CD14-positive monocyte (primary cell): ENCODE results near the gene ANKRD13D. TPM values are rescaled to one million over a fixed set of nuclear protein-coding genes. Genes with fewer than 3 reads are reported as not detected.

Source experiments
- DNase-seq, 3 donors: peaks; one replicate each; pipeline ENCODE4 v3.0.0-alpha.2; 2011 to 2022
- H2AFZ ChIP-seq: 2 replicates; pipeline ENCODE4 v1.6.0; 2012; ENCODE audit warnings: mild to moderate bottlenecking, low read depth, low read length, inconsistent platforms; ENCODE audit not compliant: insufficient read depth, poor library complexity, severe bottlenecking
- H3K27ac ChIP-seq, 2 donors: 1 replicate in 1 of 2; 2 replicates in 1 of 2; pipeline ENCODE4 v1.5.1; 2012 to 2013; ENCODE audit warnings: low read length in 2 of 2, control low read depth in 1 of 2, inconsistent platforms in 1 of 2, low read depth in 1 of 2, mild to moderate bottlenecking in 1 of 2
- H3K27me3 ChIP-seq, 2 donors: one replicate each; pipeline versions ENCODE4 v1.6.0 to v1.6.1; 2011 to 2013; ENCODE audit warnings: low read length in 2 of 2; ENCODE audit not compliant: control insufficient read depth in 2 of 2, insufficient read depth in 2 of 2
- H3K36me3 ChIP-seq, 2 donors: replicated peaks in 1 of 2; 1 replicate in 1 of 2; 2 replicates in 1 of 2; pipeline versions ENCODE4 v1.5.1 to v1.6.1; 2012 to 2013; ENCODE audit warnings: low read length in 2 of 2, control low read depth in 1 of 2, inconsistent platforms in 1 of 2, mild to moderate bottlenecking in 1 of 2; ENCODE audit not compliant: insufficient read depth in 2 of 2, control insufficient read depth in 1 of 2
- H3K4me1 ChIP-seq, 2 donors: 1 replicate in 1 of 2; 2 replicates in 1 of 2; pipeline versions ENCODE4 v1.5.1 to v1.6.1; 2012 to 2013; ENCODE audit warnings: low read length in 2 of 2, control low read depth in 1 of 2, inconsistent platforms in 1 of 2, mild to moderate bottlenecking in 1 of 2, moderate library complexity in 1 of 2; ENCODE audit not compliant: insufficient read depth in 2 of 2, control insufficient read depth in 1 of 2
- H3K4me2 ChIP-seq: replicated peaks from 2 replicates; pipeline ENCODE3; 2012; ENCODE audit warnings: low read length, moderate library complexity, mild to moderate bottlenecking; ENCODE audit not compliant: poor library complexity, severe bottlenecking; ENCODE audit errors: extremely low read depth
- H3K4me3 ChIP-seq, 3 experiments: fragments of 200-600 bp in 1 of 3; sonication (generic) in 1 of 3; replicated peaks in 1 of 3; 1 replicate in 2 of 3; 2 replicates in 1 of 3; pipeline ENCODE4 v1.5.1; 2011 to 2013; ENCODE audit warnings: low read length in 3 of 3, mild to moderate bottlenecking in 3 of 3, control low read depth in 2 of 3, low read depth in 2 of 3, inconsistent platforms in 1 of 3, moderate library complexity in 1 of 3
- H3K79me2 ChIP-seq: 2 replicates; pipeline ENCODE4 v1.6.0; 2012; ENCODE audit warnings: mild to moderate bottlenecking, control low read depth, inconsistent platforms, low read length, moderate library complexity; ENCODE audit not compliant: insufficient read depth
- H3K9ac ChIP-seq: 2 replicates; pipeline ENCODE4 v1.6.0; 2017; ENCODE audit warnings: low read length, mild to moderate bottlenecking; ENCODE audit not compliant: insufficient read depth, poor library complexity, severe bottlenecking
- H3K9me3 ChIP-seq, 2 donors: replicated peaks in 1 of 2; 1 replicate in 1 of 2; 2 replicates in 1 of 2; pipeline versions ENCODE4 v1.5.1 to v1.6.1; 2012 to 2013; ENCODE audit warnings: low read length in 2 of 2, control low read depth in 1 of 2; ENCODE audit not compliant: control insufficient read depth in 1 of 2, insufficient read depth in 1 of 2
- H4K20me1 ChIP-seq: 2 replicates; pipeline ENCODE4 v1.6.0; 2012; ENCODE audit warnings: mild to moderate bottlenecking, low read length, control low read depth, moderate library complexity; ENCODE audit not compliant: insufficient read depth
- H3K27ac Mint-ChIP-seq, 7 donors: one replicate each; pipeline ENCODE4 v1.8.0; 2020; ENCODE audit warnings: mild to moderate bottlenecking in 7 of 7, mixed read lengths in 7 of 7, moderate library complexity in 6 of 7, inconsistent platforms in 2 of 7
- H3K27me3 Mint-ChIP-seq, 3 donors: one replicate each; pipeline ENCODE4 v1.8.0; 2021 to 2022; ENCODE audit warnings: low read depth in 3 of 3, mild to moderate bottlenecking in 3 of 3, mixed read lengths in 3 of 3, moderate library complexity in 3 of 3, inconsistent platforms in 1 of 3
- H3K36me3 Mint-ChIP-seq, 2 donors: one replicate each; pipeline ENCODE4 v1.8.0; 2020; ENCODE audit warnings: mixed read lengths in 2 of 2, inconsistent platforms in 1 of 2, mild to moderate bottlenecking in 1 of 2
- H3K4me1 Mint-ChIP-seq: one replicate; pipeline ENCODE4 v1.8.0; 2020; ENCODE audit warnings: mild to moderate bottlenecking, mixed read lengths
- H3K4me3 Mint-ChIP-seq, 2 donors: one replicate each; pipeline ENCODE4 v1.8.0; 2020; ENCODE audit warnings: mild to moderate bottlenecking in 2 of 2, mixed read lengths in 2 of 2, moderate library complexity in 1 of 2
- H3K9me3 Mint-ChIP-seq, 7 donors: one replicate each; pipeline ENCODE4 v1.8.0; 2020 to 2022; ENCODE audit warnings: mixed read lengths in 7 of 7, mild to moderate bottlenecking in 6 of 7, moderate library complexity in 6 of 7, inconsistent platforms in 2 of 7
- CTCF ChIP-seq: fragments of 200-600 bp; IDR thresholded peaks from one replicate; pipeline ENCODE4 v1.8.0; 2022; ENCODE audit warnings: antibody characterized with exemption, mild to moderate bottlenecking
- WGBS: methylation state at CpG from one replicate; pipeline ENCODE4 v1.1.5; 2013; ENCODE audit warnings: missing lambda C conversion rate; ENCODE audit not compliant: insufficient coverage; 5-methylcytosine and 5-hydroxymethylcytosine counted together
- intact Hi-C, 2 donors: fragments of 100-400 bp; cut with micrococcal nuclease; formaldehyde crosslinking; loops; one replicate each; pipeline versions ENCODE4 v1.15.0 to v1.15.1; 2023
- polyA plus RNA-seq, 3 donors: library from polyadenylated mRNA; depleted of rRNA in 1 of 3; unstranded in 2 of 3; stranded (reverse) in 1 of 3; fragments of 300-500 nt in 2 of 3; fragments of >200 nt in 1 of 3; fragmentation: Illumina TruSeq in 2 of 3; gene quantifications; 1 replicate in 2 of 3; 2 replicates in 1 of 3; pipeline ENCODE4 v1.2.3, GENCODE V29; 2012 to 2021

ANKRD13D gene
- polyA plus RNA-seq, 3 donors, result 9.1 to 389 (median 10.3) TPM

GRCh38 chr11:67337257-67337656 is 48.2 kb downstream of the ANKRD13D start:
- no CpG with 5 or more reads among the region's 3 CpGs for WGBS

GRCh38 chr11:67344264-67344663 is 55.2 kb downstream of the ANKRD13D start:
- intact Hi-C loops, result no loop called here
- Mint-ChIP-seq H3K27me3 (peaks cover 0 to under 1% (median 0%) of the 10 kb centered on the region in 3 donors), H3K4me3 (no peak overlapping the region), H3K4me1 (peaks cover 9% of the 10 kb centered on the region), H3K9me3 (peaks cover 0 to 1% (median 0%) of the 10 kb centered on the region in 7 donors), H3K36me3 (no peaks in the 10 kb centered on the region), H3K27ac (no peak overlapping the region)
- Histone ChIP-seq H3K4me1 (no peaks in the 10 kb centered on the region), H3K36me3 (no peaks in the 10 kb centered on the region), H3K27ac (no peak overlapping the region), H3K9me3 (no peaks in the 10 kb centered on the region), H3K9ac (no peak overlapping the region), H3K4me3 (no peak overlapping the region), H4K20me1 (no peaks in the 10 kb centered on the region), H3K79me2 (no peaks in the 10 kb centered on the region), H3K4me2 (no peak overlapping the region), H3K27me3 (no peaks in the 10 kb centered on the region), H2AFZ (no peak overlapping the region)
- WGBS, result 100% methylated on average over 2 of the region's 4 CpGs
- no peak for TF ChIP-seq CTCF
- no peak for DNase-seq

More at GRCh38 chr11:67337257-67337656, 48.2 kb downstream of the ANKRD13D start:
- Histone ChIP-seq H3K4me2 (no peak overlapping the region), H3K9ac (no peak overlapping the region), H3K9me3 (no peaks in the 10 kb centered on the region), H3K27me3 (no peaks in the 10 kb centered on the region), H2AFZ (no peak overlapping the region), H3K27ac (no peak overlapping the region), H3K79me2 (no peaks in the 10 kb centered on the region), H3K4me1 (no peaks in the 10 kb centered on the region), H3K4me3 (no peak overlapping the region), H4K20me1 (no peaks in the 10 kb centered on the region), H3K36me3 (no peaks in the 10 kb centered on the region)
- no peaks in the 10 kb centered on the region for H3K4me1 Mint-ChIP-seq
- H3K27me3 Mint-ChIP-seq, result peaks cover 0 to 3% (median 0%) of the 10 kb centered on the region in 3 donors
- H3K36me3 Mint-ChIP-seq, result no peaks in the 10 kb centered on the region
- H3K9me3 Mint-ChIP-seq, result peaks cover 0 to 2% (median 0%) of the 10 kb centered on the region in 7 donors
- no peak overlapping the region for H3K27ac Mint-ChIP-seq
- DNase-seq, result no peak
- TF ChIP-seq CTCF, result no peak
- no peak overlapping the region for H3K4me3 Mint-ChIP-seq
- intact Hi-C loops, result no loop called here
